PC-9 (cell line): Measurements from ENCODE around the gene DLGAP1.

Experiments
- EZH2 ChIP-seq: fragments of 200-600 bp; sonication (generic); IDR thresholded peaks from 2 replicates; pipeline ENCODE4 v1.8.0; 2017; ENCODE audit warnings: antibody characterized with exemption, low read depth
- TF ChIP-seq, protein P1 (sequence below): fragments of 200-600 bp; sonication (generic); conservative IDR thresholded peaks from 2 replicates; pipeline ENCODE4 v1.6.1; 2017; ENCODE audit warnings: mixed run types, antibody characterized with exemption, mild to moderate bottlenecking, moderate library complexity

DNA sequence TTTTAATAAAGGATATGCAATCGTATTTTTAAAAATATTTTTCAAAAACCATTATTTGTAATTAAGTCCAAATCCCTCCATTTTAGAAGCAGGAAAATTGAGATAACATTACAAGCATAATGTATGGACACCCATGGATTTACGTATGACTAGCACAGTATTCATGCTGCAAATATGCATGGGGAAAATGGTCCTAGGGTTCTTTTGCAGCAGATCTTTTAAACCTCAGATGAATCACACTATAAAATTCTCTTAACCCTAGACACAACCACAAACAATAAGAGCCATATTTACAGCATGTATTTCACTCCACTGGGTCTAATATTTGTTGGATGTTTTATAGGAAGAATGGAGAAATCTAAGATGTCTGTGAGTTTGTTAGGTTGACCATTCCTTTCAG is 551.8 kb downstream of the DLGAP1 start:
- TF ChIP-seq, protein P1, sequence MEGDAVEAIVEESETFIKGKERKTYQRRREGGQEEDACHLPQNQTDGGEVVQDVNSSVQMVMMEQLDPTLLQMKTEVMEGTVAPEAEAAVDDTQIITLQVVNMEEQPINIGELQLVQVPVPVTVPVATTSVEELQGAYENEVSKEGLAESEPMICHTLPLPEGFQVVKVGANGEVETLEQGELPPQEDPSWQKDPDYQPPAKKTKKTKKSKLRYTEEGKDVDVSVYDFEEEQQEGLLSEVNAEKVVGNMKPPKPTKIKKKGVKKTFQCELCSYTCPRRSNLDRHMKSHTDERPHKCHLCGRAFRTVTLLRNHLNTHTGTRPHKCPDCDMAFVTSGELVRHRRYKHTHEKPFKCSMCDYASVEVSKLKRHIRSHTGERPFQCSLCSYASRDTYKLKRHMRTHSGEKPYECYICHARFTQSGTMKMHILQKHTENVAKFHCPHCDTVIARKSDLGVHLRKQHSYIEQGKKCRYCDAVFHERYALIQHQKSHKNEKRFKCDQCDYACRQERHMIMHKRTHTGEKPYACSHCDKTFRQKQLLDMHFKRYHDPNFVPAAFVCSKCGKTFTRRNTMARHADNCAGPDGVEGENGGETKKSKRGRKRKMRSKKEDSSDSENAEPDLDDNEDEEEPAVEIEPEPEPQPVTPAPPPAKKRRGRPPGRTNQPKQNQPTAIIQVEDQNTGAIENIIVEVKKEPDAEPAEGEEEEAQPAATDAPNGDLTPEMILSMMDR, result no peak
- no peak for TF ChIP-seq EZH2
